RWPE1 (cell line): ENCODE data around the gene ARL17B.
"Not testable (repeated sequence)": the region's sequence is repeated elsewhere in the genome, so short reads cannot be mapped to it uniquely, and the experiment has no call there.

ENCODE experiments used
- CTCF ChIA-PET: fragments of 350-600 bp; sonication (Branson Sonifier 250); formaldehyde crosslinking; extraction: SDS; loops from one replicate; lab custom pipeline; 2021; lab: Yijun Ruan, JAX
- POLR2A ChIA-PET: fragments of 400-600 bp; formaldehyde crosslinking; extraction: SDS; loops from one replicate; lab custom pipeline; 2020; ENCODE audit warnings: antibody characterized with exemption; ENCODE audit not compliant: low non-redundant PET; lab: Yijun Ruan, JAX
- DNase-seq: peaks from one replicate; pipeline ENCODE4 v3.0.0; 2012; ENCODE audit warnings: low spot score
- H3K27ac ChIP-seq: fragments of 450-650 bp; 2 replicates; pipeline ENCODE4 v1.5.1; 2017
- TF ChIP-seq, protein P1 (sequence below): fragments of 450-650 bp; conservative IDR thresholded peaks from 2 replicates; pipeline ENCODE4 v1.5.1; 2017; ENCODE audit warnings: low read depth, mild to moderate bottlenecking

The ARL17B gene

GRCh38 chr17:46342131-46342530, 19.4 kb downstream of the ARL17B start:
- DNase-seq, POLR2A ChIA-PET, H3K27ac ChIP-seq, CTCF ChIA-PET: not testable (repeated sequence)

GRCh38 chr17:46341220-46341619, 20.3 kb downstream of the ARL17B start:
- CTCF ChIA-PET, DNase-seq, H3K27ac ChIP-seq, POLR2A ChIA-PET: not testable (repeated sequence)

DNA sequence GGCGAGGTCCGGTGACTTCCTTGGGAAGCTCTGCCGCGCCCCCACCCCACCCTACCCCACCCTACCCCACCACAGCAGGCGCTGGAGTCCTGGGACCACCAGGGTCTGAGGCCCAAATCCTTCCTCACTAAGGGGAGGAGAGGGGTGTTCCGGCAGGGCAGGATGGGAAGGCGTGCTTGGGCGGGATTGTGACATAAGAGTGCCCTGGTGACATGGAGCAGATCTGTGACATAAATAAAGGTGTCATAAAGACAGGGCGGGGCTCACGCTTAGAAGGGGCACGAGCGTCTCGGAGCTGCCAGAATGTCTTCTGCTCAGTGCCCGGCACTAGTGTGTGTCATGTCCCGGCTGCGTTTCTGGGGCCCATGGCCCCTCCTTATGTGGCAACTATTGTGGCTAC, 66.7 kb downstream of the ARL17B start, which contains the start of gene LRRC37A:
LRRC37A (plus strand) TSS at position 301 of the 400 bp plus-strand sequence; CDS start at position 304, 3 bp downstream.
- DNase-seq, POLR2A ChIA-PET, CTCF ChIA-PET, H3K27ac ChIP-seq: not testable (repeated sequence)

DNA sequence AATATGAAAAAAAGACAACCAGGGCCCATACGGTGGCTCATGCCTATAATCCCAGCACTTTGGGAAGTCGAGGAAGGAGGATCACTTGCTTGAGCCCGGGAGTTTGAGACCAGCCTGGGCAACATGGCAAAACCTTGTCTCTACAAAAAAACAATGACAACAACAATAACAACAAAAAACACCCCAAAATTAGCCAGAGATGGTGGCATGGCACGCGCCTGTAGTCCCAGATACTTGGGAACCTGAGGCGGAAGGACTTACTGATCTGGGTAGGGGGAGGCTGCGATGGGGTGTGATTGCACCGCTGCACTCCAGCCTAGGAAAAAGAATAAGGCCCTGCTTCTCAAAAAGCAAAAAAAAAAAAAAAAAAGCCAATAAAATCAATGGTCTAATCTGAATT, 69.9 kb downstream of the ARL17B start:
- POLR2A ChIA-PET, H3K27ac ChIP-seq, CTCF ChIA-PET, DNase-seq: not testable (repeated sequence)

GRCh38 chr17:46290906-46291546, 70.5 kb downstream of the ARL17B start:
- H3K27ac ChIP-seq, CTCF ChIA-PET, POLR2A ChIA-PET, DNase-seq: not testable (repeated sequence)

- POLR2A ChIA-PET, DNase-seq, H3K27ac ChIP-seq: not testable (repeated sequence)
- CTCF ChIA-PET, result interaction anchor here (1.1 kb wide), 1 partner anchor 95 kb away, joined by 3 read pairs; no protein-coding TSS in a partner anchor
Measured at GRCh38 chr17:46287587-46287986, 74.0 kb downstream of the ARL17B start.

GRCh38 chr17:46286764-46287221, 74.8 kb downstream of the ARL17B start:
- POLR2A ChIA-PET, H3K27ac ChIP-seq: not testable (repeated sequence)
- TF ChIP-seq, protein P1, sequence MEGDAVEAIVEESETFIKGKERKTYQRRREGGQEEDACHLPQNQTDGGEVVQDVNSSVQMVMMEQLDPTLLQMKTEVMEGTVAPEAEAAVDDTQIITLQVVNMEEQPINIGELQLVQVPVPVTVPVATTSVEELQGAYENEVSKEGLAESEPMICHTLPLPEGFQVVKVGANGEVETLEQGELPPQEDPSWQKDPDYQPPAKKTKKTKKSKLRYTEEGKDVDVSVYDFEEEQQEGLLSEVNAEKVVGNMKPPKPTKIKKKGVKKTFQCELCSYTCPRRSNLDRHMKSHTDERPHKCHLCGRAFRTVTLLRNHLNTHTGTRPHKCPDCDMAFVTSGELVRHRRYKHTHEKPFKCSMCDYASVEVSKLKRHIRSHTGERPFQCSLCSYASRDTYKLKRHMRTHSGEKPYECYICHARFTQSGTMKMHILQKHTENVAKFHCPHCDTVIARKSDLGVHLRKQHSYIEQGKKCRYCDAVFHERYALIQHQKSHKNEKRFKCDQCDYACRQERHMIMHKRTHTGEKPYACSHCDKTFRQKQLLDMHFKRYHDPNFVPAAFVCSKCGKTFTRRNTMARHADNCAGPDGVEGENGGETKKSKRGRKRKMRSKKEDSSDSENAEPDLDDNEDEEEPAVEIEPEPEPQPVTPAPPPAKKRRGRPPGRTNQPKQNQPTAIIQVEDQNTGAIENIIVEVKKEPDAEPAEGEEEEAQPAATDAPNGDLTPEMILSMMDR, result peak; percentile 95
- DNase-seq, result peak; percentile 23
- CTCF ChIA-PET, result interaction anchor here (0.6 to 0.9 kb wide), 4 partner anchors 18 to 393 kb away, joined by 3 to 4 read pairs (median 4); partner anchors contain the start of gene KANSL1

- POLR2A ChIA-PET, DNase-seq, CTCF ChIA-PET, H3K27ac ChIP-seq: not testable (repeated sequence)
Measured at GRCh38 chr17:46285500-46285899, 76.1 kb downstream of the ARL17B start.

DNA sequence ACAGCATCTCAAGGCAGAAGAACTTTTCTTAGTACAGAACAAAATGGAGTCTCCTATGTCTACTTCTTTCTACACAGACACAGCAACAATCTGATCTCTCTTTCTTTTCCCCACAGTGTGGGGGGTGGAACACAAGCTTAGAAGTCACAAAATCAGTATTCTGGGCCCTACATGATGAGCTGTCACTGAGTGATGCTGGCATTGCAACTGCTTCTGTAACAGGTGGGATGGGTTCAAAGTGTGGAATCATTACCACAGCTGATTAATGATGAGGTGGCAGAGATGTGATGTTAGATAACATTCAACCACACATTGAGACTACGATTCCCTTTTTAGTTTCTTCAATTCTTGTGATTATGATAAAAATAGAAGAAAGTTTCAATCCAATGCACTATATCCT, 77.1 kb downstream of the ARL17B start:
- DNase-seq, CTCF ChIA-PET, H3K27ac ChIP-seq, POLR2A ChIA-PET: not testable (repeated sequence)

DNA sequence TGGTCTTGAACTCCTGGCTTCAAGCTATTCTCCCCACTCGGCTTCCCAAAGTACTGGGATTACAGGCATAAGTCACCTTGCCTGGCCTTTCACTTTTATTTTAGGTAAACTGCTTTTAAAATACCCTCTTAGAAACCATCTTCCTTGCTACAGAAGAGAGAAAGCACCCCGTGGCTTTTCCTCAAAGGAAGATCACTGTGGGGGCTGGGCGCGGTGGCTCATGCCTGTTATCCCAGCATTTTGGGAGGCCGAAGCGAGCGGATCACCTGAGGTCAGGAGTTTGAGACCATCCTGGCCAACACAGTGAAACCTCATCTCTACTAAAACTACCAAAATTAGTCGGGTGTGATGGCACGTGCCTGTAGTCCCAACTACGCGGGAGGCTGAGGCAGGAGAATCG, 78.9 kb downstream of the ARL17B start:
- CTCF ChIA-PET, DNase-seq, H3K27ac ChIP-seq, POLR2A ChIA-PET: not testable (repeated sequence)

DNA sequence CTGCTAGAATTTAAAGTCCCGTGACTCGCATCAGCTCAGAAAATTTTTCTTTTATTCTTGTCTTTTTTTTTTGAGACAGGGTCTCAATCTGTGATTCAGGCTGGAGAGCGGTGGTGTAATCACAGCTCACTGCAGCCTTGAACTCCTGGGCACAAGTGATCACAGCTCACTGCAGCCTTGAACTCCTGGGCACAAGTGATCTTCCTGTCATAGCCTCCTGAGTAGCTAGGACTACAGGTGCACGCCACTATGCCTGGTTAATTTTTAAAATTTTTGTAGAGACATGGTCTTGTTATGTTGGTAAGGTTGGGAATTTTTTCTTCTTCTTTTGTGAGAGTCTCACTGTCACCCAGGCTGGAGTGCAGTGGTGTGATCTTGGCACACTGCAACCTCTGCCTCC, 80.2 kb downstream of the ARL17B start:
- CTCF ChIA-PET, DNase-seq, H3K27ac ChIP-seq, POLR2A ChIA-PET: not testable (repeated sequence)

- POLR2A ChIA-PET, H3K27ac ChIP-seq, DNase-seq: not testable (repeated sequence)
- CTCF ChIA-PET, result interaction anchor here (0.7 kb wide), 2 partner anchors 392 to 548 kb away, joined by 3 to 4 read pairs; no protein-coding TSS in a partner anchor
Measured at GRCh38 chr17:46276728-46277479, 84.7 kb downstream of the ARL17B start.
